ENCODE results near the gene CLRN3. TPM values are rescaled to one million over a fixed set of nuclear protein-coding genes. Genes with fewer than 3 reads are reported as not detected.

CLRN3 gene
- total and polyA plus RNA-seq, 9 of the 15 experiments (the other 6 are each of a cell fraction or from before 2014, with no cell fraction given), result not detected

DNA sequence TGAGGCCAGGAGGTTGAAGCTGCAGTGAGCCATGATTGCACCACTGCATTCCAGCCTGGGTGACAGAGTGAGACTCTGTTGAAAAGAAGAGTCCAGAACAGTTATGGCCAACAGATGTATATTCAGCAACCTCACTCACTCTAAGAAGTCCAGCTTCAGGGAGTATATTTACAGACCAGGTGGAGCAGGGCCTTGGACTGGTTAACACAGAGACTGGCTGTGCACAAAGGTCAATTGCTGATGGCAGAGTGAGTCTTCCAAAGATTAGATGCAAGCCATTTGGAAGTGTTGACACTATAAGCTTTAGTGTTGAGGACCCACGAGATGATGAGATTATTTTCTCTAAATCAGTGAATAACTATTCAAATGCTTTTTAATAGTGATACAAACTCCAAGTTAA, 24.9 kb downstream of the CLRN3 start:
- no peak overlapping the region for H3K27ac ChIP-seq (ENCODE audit: extremely low read depth, low read depth, low read length)
- ChIA-PET POLR2A (no interaction called here), CTCF (ENCODE audit: low intra/inter-chr PET ratio) (no interaction called here)
- H3K9ac ChIP-seq (ENCODE audit: insufficient read depth in 1 of 2, low read depth in 2 of 2, low read length in 2 of 2), result no peak overlapping the region
- no peaks in the 10 kb centered on the region for H4K20me1 ChIP-seq (replicated peaks; ENCODE audit: control insufficient read depth, insufficient read depth, low read length)
- H3K9me1 ChIP-seq (ENCODE audit: control insufficient read depth, insufficient read depth, low read length), result no peaks in the 10 kb centered on the region
- BruUV-seq (replicated peaks), result no TSS peak
- ATAC-seq (no peak), DNase-seq (ENCODE audit: extremely low read depth in 1 of 4, low spot score in 3 of 4) (no peak), FAIRE-seq (no peak)
- 0% methylated on average over 1 of the region's 1 CpG for WGBS (ENCODE audit: insufficient coverage, low coverage, missing lambda C conversion rate)
- H3K4me1 ChIP-seq (replicated peaks in 1 of 2; ENCODE audit: control insufficient read depth in 2 of 2, insufficient read depth in 2 of 2, low read length in 2 of 2), result no peaks in the 10 kb centered on the region
- H3K27me3 ChIP-seq (ENCODE audit: control insufficient read depth in 2 of 2, insufficient read depth in 2 of 2, low read length in 2 of 2), result no peaks in the 10 kb centered on the region; a peak in 1 of 5 replicates
- no peak overlapping the region for H3K4me3 ChIP-seq
- no peaks in the 10 kb centered on the region for H3K36me3 ChIP-seq (ENCODE audit: control insufficient read depth, insufficient read depth, low read length)
- no peaks in the 10 kb centered on the region for H3K9me3 ChIP-seq (replicated peaks; ENCODE audit: control insufficient read depth, insufficient read depth, low read depth, low read length)
- H3K79me2 ChIP-seq (ENCODE audit: control insufficient read depth, insufficient read depth, low read length), result no peaks in the 10 kb centered on the region
- no peak for TF ChIP-seq RFX1 (IDR thresholded peaks at IDR 0.05)
- no peak for TF ChIP-seq L3MBTL2 (IDR thresholded peaks at IDR 0.05)
- no peak for TF ChIP-seq ARID3A (IDR thresholded peaks at IDR 0.05; ENCODE audit: borderline replicate concordance, low read depth, low read length)
- TF ChIP-seq TCF3 (CRISPR knock-in tag; IDR thresholded peaks at IDR 0.05), result no peak
- no peak for TF ChIP-seq NFE2L1 (tag; IDR thresholded peaks at IDR 0.05; ENCODE audit: borderline replicate concordance, low read depth)
- TF ChIP-seq ZNF609 (CRISPR knock-in tag; IDR thresholded peaks at IDR 0.05; ENCODE audit: borderline replicate concordance), result no peak
- TF ChIP-seq ZNF324 (CRISPR knock-in tag; IDR thresholded peaks at IDR 0.05), result no peak
- TF ChIP-seq ATF3 (IDR thresholded peaks at IDR 0.05), result no peak
- TF ChIP-seq ATF3 (CRISPR knock-in tag; conservative IDR thresholded peaks at IDR 0.05), result no peak
- no peak for TF ChIP-seq PHB2 (IDR thresholded peaks at IDR 0.05; ENCODE audit: low read depth)
- no peak for TF ChIP-seq POLR2AphosphoS5 (IDR thresholded peaks at IDR 0.05; ENCODE audit: control insufficient read depth, insufficient read depth, low read depth, low read length)
- H3K4me2 ChIP-seq (ENCODE audit: insufficient read depth, low read length), result no peak overlapping the region
- intact Hi-C loops (cut with micrococcal nuclease), result no loop called here
- in situ Hi-C loops (cut with MboI), result no loop called here
- no peak overlapping the region for H2AFZ ChIP-seq (ENCODE audit: low read depth, low read length)
